HG03139 (cell line): ENCODE data around the gene GPR4.
"Not testable (repeated sequence)": the region's sequence is repeated elsewhere in the genome, so short reads cannot be mapped to it uniquely, and the experiment has no call there.

Experiments
- ATAC-seq: cut with Tn5 transposase; IDR thresholded peaks from one replicate; pipeline ENCODE4 v1.9.1; 2021; ENCODE audit not compliant: unreplicated experiment

GPR4 gene

DNA sequence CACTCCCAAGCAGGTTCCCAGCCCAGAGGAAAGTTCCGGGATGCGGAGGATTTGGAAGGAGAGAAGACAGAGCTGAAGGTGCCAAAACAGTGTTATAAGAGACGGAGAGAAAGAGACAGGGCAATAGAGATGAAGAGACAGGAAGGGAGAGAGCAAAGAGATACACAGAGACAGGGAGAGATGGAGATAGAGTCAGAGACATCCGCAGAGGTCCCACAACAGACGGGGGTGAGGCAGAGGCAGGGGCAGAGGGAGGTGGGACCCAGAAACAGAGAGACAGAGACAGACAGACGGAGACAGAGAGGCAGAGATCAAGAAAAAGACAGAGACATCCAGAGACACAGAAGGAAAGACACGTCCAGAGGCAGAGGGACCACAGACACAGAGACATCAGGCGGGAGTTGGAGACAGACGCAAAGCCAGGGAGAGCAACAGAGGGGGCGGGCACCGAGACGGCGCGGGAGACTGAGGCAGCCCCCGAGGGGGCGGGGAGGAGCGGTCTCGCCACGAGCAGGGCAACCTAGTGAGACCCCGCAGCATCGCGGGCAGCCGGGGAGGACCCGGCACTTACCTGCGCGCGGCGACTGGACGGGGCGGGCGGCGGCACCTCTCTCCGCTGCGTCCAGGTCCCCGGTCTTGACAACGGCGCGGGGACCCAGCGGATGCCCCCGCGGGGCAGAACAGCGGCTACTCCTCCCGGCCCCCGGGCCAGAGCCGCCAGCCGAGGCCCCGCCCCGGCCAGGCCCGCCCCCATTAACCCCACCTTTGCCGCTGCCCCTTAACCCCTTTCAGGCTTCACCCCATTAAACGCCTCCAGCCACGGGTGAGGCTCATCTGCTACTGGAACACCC lies at the start of gene GPR4:
Gene GPR4, minus strand, starts transcription at position 689 of the 851 bp plus-strand sequence. CDS start 10,346 bp downstream, outside the sequence.
- no peak for ATAC-seq

GRCh38 chr19:45650722-45651121 lies 48.7 kb upstream of the GPR4 start:
- ATAC-seq, result no peak

DNA sequence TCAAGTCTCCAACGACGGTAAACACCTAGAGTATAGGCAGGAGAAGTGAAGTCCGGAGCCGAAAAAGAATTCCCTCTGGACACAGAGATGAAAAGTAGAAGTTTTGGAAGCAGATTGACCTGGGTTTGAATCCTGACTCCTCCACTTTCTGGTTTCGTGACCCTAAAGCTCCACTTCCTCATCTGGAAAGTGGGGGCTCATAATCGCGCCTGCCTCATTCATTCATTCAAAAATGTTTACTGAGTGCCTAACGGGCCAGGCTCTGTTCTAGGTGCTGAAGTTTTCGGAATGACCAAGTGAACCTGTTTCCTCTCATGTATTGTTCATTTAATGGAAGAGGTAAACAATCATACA lies 44.3 kb upstream of the GPR4 start:
- ATAC-seq, result no peak

DNA sequence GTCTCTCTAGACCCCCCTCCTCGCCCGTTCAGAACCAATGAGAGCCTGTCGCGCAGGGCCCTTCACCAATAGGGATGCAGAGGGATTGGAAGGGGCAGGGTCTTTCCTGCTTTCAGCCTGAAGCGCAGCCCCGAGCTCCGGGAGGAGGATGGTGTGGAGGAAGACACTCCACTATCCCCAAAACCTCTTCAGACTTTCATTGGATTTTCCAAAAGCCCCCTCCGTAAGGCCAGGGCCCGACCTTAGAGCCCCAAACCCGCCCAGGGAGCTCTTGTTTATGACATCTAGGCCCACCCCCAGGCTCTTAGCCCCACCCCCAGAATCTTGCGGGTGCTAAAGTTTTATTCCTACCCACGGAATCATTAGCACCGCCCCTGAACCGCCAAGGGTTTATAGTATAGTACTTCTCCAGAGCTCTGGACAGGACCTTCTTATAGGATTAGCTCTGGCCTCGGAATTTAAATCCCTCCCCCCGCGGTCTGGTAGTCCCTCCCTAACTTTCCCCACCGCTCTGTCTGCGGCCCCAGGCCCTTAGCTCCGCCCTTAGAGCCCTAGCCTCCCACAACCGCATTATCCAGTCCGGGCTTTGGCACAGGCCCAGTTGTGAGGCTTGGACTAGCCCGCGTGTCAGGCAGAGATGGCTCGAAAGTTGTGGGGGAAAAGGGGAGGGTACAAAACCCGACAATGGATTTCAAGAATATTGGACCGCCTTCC lies 43.8 kb upstream of the GPR4 start:
- ATAC-seq, result no peak

- ATAC-seq, result no peak
Observed at GRCh38 chr19:45645068-45645630, 43.1 kb upstream of the GPR4 start.

DNA sequence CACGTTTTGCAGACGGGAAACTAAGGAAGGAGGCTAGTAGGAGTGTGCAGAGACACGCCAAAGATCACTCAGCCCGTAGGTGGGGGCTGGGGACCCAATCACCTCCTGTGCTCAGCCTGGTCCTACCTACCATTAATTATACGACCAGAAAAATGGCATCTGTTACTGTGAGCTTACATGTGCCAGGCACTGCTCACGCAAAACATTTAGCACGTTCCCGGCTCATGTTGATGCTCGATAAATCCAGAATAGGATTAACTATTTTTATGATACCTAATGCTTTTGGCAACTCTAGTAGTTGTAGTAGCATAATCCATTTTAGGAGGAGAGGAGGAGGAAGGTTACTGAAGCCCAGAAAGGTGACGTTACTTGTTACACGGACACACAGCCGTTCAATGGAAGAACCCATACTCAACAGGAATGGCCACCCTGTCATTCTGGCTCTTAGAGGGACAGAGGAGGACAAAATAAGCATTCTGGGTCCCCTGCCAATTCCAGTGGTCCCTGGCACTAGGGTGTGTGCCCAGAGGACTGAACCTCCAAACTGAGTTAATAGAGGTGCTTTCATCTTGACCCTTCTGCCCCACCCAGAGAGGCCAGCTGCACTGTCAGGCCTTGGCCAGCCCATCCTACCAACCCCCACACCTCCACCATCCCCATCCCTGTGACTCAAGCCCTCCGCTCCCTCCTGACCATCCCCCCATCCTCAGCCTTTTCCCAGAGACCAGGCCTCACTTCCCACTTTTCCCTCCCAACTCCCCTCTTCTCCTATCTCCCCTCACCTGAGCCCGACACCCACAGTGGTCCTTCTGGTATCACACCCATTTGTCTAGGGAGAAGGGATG lies 42.1 kb upstream of the GPR4 start:
- ATAC-seq, result no peak

DNA sequence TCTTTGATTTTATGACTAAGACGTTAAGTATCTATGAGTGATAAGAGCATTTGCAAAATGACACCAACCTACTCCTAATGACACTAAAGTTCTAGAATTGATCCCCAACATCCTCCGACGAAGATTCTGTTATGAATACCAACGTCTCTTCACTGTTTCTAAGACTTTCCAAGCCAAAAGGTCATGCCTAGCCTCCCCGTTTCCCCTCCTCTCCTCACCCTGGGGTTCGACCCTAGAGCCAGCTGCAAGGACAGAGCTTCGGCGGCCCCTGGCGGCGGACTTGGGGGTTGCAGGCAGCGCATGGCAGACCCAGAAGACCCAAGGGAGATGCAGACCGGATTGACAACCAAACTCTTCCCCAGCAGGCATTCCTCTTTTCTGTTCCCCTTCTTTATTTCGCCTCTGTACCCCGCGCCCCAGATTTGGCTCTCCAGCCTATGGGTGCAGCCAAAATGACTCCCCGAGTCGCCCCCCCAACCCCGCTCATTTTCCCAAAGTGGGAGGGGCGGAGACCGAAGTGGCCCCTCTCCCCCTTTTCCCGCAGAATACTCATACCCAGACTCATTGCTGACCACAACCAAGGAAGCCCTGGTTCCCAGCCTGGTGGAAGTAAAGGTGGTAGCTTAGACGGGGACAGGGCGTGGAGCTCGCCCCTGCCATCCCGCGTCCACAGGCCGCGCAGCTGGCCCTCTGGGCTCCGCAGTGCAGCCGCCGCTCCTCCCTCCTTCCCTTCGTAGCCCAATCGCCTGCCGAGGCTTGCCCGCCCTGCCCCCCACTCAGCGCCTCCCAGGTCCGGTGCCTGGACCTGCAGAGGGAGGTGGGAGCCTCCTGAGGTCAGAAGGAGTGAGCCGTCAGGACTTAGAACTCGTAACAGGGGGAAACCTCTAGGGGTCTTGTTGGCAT lies 41.3 kb upstream of the GPR4 start:
- no peak for ATAC-seq

- no peak for ATAC-seq
Observed at GRCh38 chr19:45641274-45642105, 39.5 kb upstream of the GPR4 start.

DNA sequence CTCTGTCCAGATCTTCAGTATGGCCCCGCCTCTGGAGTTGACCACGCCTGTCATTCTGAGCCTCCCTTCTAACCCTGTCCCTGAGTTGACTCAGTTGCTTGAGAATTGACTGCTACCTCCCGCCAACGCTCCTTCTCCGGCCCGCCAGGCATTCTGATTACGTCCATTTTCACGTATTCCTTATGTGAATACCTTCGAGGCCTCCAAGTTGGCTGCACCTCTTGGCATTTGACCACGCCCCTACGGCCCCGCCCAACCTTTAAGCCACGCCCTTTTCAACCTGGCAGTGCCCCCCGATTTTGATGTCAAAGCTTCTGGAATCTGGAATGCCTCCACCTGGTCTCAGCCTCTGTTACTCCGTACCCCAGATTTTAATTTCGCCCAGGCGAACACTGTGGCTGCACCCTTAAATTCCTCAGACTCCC lies 38.8 kb upstream of the GPR4 start:
- ATAC-seq, result no peak

GRCh38 chr19:45638930-45639729 lies 37.1 kb upstream of the GPR4 start, which contains the start of gene EML2:
TSS of gene EML2 (minus strand) at chr19:45639397. CDS start at chr19:45639376, 21 bp downstream.
- no peak for ATAC-seq

GRCh38 chr19:45637890-45638667 lies 36.1 kb upstream of the GPR4 start:
- ATAC-seq, result no peak

DNA sequence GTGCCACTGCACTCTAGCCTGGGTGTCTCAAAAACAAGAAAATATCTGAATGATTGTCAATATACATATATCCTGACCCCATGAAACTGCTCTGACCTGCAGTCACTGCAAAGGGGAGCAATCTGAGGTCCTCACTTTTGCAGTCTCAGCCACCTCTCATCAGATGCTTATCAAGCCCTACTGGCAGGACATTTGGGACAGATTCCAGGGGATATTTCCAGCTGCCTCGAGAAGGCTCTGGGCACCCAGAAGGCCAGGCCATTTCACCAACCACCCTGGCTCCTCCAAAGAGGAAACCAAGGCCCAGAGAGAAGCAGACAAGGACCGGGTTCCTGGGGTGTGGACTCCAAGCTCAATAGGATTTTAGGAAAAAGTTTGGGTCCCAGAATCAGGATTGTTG lies 34.9 kb upstream of the GPR4 start:
- no peak for ATAC-seq

DNA sequence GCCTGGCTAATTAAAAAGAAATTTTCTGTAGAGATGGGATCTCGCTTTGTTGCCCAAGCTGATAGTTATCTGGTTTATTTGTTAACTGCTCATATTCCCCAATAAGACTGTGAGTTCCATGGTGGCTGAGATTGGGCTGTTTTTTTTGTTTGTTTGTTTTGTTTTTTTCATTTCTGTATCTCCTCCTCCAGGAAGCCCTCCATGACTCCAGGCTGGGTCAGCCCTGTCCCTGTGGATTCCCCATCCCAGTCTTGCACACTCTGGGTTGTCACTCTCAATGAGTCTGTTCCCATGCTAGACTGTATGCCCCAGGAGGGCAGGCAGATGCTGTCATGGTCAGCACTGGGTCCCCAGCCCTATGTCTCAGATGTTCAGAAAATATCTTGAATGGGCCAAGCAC lies 34.3 kb upstream of the GPR4 start:
- ATAC-seq, result no peak

DNA sequence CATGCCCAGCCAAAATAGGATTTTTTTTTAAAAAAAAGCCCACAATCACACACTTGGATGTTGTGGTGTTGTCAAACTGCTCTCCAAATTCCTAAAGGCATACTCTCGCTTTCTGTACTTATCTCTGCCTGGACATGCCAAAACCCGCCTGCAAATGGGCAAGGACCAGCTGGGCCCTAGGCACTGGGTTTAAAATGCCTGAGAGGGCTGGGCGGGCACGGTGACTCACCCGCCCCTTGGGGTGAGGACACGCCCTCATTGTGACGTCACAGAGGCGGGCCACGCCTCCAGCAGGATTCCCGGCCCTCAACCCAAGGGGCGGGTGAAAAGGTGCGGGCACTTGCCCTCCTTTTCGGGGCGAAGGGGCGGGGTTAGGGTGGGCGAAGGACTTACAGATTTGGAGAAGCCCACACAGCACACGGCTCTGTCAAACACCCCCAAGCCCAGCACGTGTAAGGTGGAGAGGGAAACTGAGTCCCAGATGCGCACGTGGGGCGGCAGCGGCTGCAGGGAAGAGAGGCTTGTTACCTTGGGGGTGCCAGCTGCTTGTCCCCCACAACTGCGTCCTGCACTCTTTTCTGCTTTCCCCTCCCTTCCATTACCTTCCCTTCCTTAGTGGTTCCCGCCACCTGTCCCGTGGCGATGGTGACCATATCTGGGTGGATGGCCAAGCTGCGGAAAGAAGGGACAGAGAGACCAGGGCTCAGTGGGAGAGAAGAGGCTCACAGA lies 30.6 kb upstream of the GPR4 start:
- no peak for ATAC-seq

GRCh38 chr19:45630463-45630862 lies 28.5 kb upstream of the GPR4 start:
- no peak for ATAC-seq

DNA sequence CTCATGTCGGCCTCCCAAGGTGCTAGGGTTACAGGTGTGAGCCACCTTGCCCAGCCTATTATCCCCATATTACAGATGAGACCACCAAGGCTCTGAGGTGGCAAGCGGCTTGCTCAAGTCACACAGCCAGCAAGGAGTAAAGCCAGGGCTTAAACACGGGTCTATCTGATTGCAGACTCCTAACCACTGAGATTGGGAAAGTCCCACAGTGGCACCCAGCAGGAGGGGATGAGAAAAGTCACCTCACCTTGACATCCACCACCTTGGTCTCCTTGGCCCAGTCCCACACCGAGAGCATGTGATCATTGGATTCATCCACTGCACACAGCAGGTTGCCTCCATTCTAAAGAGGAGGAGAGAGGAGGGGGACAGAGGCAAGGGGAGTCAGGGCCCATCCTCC lies 27.7 kb upstream of the GPR4 start:
- ATAC-seq, result no peak

DNA sequence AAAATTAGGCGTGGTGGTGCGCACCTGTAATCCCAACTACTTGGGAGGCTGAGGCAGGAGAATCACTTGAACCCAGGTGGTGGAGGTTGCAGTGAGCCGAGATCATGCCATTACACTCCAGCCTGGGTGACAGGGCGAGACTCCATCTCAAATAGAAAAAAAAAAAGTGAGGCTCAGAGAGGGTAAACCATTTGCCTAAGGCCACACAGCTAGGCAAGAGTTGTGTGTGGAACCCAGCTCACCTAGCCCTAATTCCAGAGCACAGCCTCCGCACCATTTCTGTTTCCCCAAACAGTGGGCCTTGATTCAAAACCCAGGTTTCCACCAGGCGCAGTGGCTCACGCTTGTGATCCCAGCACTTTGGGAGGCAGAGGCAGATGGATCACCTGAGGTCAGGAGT lies 26.2 kb upstream of the GPR4 start:
- ATAC-seq, result not testable (repeated sequence)
